Measurements from ENCODE around the gene UBXN10.

GRCh38 chr1:20199403-20199802 is 13.5 kb downstream of the UBXN10 start:
- TF ChIP-seq CTCF (IDR thresholded peaks at IDR 0.05) = no peak
- no peak for TF ChIP-seq POLR2A (IDR thresholded peaks at IDR 0.05)
